Thyroid gland (tissue), 4 donors: ENCODE measurements around the gene RSRP1.
"Not testable (repeated sequence)": the region's sequence is repeated elsewhere in the genome, so short reads cannot be mapped to it uniquely, and the experiment has no call there.

Experiments used
- CTCF ChIP-seq, 6 experiments: fragments of 200-600 bp in 3 of 6; fragments of 450-650 bp in 3 of 6; sonication (generic) in 3 of 6; IDR thresholded peaks; one replicate each; pipeline ENCODE4 v1.5.1; 2016 to 2019; ENCODE audit warnings: antibody characterized with exemption in 6 of 6, mild to moderate bottlenecking in 2 of 6, inconsistent platforms in 1 of 6, moderate library complexity in 1 of 6
- POLR2A ChIP-seq, 2 donors: fragments of 450-650 bp; IDR thresholded peaks; one replicate each; pipeline ENCODE4 v1.6.1; 2017; ENCODE audit warnings: antibody characterized with exemption in 2 of 2, mild to moderate bottlenecking in 2 of 2, moderate library complexity in 1 of 2

DNA sequence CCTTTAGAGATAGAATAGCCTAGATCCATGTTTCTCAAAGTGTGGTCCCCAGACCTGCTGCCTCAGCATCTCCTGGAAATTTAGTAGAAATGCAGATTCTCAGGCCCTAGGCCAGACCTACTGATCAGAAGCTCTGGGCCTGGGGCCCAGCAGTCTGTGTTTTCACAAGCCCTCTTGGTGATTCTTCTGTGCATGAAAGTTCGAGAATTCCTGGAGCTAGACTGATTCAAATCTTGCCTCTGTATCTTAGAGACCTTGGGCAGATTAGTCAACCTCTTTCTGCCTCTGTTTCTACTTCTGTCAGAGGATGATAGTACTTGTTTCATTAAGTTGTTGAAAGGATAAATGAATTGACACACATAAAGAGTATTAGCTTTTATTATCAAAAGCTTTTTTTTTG lies 30.0 kb upstream of the RSRP1 start:
- TF ChIP-seq CTCF, POLR2A (IDR thresholded peaks at IDR 0.05): not testable (repeated sequence)
